Activated T-helper 1 cell treated with Interleukin-2 at 50 U/mL for 16 hours (primary cell): ENCODE data around the gene CNGA1.
"Not testable (repeated sequence)": the region's sequence is repeated elsewhere in the genome, so short reads cannot be mapped to it uniquely, and the experiment has no call there.

Experiments used
- DNase-seq: peaks from one replicate; pipeline ENCODE4 v3.0.0-alpha.2; 2020; ENCODE audit warnings: low read depth

CNGA1 gene

GRCh38 chr4:48030470-48030869 lies 14.0 kb upstream of the CNGA1 start:
- DNase-seq = no peak

DNA sequence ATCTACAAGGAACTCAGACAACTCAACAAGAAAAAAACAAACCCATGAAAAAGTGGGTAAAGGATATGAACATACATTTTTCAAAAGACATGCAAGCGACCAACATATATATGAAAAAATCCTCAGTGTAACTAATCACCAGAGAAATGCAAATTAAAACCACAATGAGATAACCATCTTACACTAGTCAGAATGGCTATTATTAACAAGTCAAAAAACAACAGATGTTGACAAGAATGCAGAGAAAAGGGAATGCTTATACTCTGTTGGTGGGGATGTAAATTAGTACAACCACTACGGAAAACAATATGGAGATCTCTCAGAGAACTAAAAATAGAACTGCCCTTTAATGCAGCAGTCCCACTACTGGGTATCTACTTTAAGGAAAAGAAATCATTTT lies 12.2 kb upstream of the CNGA1 start:
- DNase-seq = no peak

DNA sequence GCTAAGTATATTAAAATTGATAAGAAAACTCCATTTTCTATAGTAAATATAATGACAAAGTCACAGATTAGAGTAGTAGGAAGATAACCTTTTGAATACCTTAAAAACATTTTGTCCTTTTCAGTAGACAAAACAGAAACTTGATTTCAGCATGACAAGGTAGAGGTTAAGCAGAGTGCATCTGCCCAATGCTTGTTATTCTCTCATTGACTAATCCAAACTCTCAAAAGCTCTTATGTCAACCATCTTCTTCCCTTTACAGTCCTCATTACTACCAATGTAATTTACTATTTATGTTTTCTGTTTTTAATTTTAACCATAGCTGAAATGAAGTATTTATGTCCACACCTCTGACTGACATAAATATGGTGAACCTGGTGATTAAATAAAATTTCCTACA lies 11.2 kb upstream of the CNGA1 start:
- no peak for DNase-seq

DNA sequence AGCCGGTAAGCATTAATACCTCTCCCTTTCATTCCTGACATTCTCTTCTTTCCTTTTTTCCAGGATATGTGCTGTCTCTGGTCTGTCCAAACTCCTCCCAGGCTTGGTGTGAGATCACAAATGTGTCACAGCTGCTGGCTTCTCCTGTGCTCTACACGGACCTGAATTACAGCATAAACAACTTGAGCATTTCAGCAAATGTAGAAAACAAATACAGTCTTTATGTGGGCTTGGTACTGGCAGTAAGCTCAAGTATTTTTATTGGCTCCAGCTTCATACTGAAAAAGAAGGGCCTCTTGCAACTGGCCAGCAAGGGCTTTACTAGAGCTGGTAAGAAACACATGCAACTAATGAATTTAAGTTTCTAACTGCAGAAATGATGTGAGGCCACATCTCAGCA lies 8.5 kb upstream of the CNGA1 start:
- DNase-seq = no peak

GRCh38 chr4:48024522-48024921 lies 8.0 kb upstream of the CNGA1 start:
- no peak for DNase-seq

DNA sequence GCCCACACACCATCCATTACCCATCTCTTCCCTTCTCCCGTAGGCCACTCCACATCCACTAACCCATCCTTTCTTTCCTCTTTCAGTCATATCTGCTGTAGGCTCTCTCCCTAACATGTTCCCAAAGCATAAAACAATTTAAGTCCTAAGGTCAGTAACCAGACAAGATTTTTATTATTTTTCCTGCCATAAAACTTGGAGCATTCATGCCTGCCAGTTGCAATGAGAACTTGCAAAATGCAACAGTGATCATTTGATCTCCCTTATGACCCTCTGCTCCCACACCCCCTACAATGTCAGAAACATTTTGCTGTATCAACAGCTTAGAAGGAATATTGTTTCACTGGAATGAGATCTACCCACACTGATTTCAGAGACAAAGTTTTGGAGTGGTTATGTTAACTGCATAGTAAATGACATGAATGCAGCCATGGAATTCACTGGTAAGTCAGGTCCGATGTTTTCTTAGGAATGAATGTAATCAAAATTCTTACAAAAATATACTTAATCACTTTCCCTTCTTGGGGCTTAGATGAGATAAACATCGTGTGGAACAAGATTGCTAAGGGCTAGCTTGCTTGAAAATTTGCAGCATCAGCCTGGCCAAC lies 5.8 kb upstream of the CNGA1 start:
- DNase-seq = no peak

- no peak for DNase-seq
These were observed 4.6 kb upstream of the CNGA1 start for GRCh38 chr4:48021100-48021499.

- no peak for DNase-seq
These were observed 1.6 kb upstream of the CNGA1 start for GRCh38 chr4:48018112-48018511.

DNA sequence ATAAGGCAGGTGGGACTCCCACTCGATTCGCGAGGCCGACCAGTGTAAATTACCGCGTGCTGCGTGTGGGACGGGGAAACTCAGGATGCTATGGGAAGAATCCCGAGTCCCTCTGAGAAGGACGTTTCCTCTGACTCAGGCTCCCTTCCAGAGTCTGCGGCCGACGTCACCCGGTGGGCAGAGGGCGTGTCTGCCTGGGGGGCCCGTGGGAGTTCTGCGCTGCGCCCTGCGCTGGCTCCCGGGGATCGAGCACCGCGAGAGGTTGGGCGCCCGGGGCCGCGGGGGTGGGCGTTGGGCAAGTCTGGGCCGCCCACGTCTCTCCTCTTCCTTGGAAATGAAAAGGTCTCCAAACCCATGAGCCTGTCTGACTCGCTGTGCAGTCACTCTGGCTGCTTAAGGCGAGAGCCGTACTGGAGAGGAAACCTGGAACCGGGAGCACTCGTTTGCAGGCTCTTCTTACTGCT lies 659 bp upstream of the CNGA1 start:
- peak; percentile 8 for DNase-seq

- DNase-seq = no peak
These were observed 803 bp downstream of the CNGA1 start for GRCh38 chr4:48015678-48016077.

DNA sequence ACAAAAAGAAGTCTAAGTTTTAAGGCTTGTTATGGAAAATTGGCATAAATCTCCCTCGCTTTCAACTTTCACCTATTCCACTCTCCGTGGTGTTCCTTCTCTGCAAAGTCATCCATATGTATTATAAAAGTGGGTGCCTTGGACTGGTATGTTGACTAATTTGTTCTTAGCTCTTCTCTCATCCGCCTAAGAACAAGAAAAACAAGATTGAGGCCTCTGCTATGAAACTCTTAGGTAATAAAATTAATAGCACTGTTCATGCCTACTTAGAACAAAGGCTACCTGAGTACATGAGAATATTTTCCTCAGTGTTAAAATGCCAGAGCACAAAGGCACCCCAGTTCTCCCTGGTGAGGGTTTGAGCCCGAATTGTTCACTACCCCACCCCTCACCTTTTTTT lies 1.3 kb downstream of the CNGA1 start:
- DNase-seq = no peak

DNA sequence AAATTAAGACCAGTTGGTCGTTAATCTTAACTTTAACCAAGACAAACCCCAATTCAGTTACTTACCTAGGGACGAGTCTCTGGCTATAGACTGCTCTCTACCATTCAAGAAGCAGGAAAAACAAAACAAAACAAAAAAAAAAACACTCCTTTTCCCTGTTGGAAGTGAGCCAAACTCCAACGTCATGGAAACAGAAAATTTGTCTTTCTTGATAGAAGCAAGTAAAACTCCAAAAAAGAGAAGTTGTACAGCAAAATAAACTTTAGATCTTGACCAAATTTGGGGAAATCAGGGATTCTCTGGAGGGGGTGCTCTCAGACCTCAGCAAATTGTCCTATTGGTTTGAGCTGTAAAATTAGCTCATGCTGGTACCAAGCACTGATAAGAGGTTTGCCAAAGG lies 3.7 kb downstream of the CNGA1 start:
- no peak for DNase-seq

DNA sequence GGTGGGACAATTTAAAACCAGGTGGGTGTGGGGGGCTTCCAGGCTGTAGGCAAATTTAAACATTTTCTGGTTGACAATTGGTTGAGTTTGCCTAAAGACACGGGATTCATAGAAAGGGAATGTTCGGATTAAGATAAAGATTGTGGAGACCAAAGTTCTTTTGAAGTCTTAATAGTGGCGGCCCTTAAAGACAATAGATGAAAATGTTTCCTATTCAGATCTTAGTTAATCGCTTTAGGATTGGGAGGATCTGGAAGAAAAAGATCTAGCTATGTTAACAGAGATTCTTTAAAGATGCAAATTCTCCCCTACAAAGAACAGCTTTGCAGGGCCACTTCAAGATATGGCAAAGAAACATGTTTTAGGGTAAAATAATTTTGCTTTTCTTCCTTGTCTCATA lies 4.8 kb downstream of the CNGA1 start:
- DNase-seq = no peak

DNA sequence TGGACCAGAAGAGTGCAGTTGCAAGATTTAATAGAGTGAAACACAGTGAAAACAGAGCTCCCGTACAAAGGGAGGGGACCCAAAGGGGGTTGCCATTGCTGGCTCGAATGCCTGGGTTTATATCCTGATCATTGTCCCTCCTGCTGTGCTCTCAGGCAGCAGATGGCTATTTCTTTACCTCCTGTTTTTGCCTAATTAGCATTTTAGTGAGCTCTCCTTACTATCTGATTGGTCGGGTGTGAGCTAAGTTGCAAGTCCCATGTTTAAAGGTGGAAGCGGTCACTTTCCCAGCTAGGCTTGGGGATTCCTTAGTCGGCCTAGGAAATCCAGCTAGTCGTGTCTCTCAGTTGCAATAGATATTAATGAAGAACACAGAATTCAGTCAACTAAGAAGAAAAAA lies 5.6 kb downstream of the CNGA1 start:
- DNase-seq = not testable (repeated sequence)

DNA sequence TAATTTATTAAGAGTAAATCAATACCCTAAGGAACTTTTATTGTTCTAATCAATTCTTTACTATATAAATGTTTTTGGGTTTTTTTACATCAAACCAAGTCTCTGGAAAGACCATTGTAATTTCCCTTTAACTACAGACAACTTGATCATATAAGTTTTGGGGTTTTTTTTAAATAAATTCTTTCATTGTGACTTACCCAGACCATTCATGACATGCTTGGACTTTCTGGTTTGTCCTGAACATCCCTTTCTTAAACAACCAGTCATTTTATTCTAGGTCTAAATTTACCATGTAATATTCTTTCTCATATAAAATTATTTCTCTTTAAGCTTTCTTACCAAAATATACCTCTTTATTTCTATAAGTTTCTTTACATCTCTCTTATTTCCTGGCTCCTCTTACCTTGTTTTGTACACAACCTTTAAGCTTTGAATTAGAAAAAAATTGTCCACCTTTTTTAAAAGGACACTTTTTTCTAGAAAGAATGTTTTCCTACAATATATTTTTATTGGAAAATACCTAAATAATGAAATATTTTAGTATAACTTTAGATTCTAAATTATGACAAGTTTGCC lies 8.4 kb downstream of the CNGA1 start:
- DNase-seq = no peak

DNA sequence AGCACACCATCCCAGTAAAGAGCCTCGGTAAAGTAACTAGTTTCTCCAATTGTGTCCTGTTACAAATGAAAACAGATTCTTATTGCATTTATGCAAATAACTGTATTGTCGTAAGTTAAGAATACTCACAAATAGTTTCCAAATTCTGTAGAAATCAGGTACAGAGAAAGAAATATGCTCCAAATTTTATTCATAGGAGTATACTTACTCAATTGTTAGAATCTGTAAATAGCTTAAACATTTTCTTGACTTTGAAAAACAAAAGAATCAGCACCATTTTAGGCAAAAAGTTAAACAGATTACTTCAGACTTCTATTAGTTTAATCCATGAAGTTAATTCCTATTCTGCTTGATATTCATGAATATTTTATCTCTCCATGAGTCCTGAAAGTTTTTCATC lies 10.7 kb downstream of the CNGA1 start:
- DNase-seq = no peak

- not testable (repeated sequence) for DNase-seq
These were observed 12.9 kb downstream of the CNGA1 start for GRCh38 chr4:48003568-48003967.

GRCh38 chr4:48002267-48002666 lies 14.2 kb downstream of the CNGA1 start:
- no peak for DNase-seq

- DNase-seq = no peak
These were observed 20.5 kb downstream of the CNGA1 start for GRCh38 chr4:47996021-47996420.

DNA sequence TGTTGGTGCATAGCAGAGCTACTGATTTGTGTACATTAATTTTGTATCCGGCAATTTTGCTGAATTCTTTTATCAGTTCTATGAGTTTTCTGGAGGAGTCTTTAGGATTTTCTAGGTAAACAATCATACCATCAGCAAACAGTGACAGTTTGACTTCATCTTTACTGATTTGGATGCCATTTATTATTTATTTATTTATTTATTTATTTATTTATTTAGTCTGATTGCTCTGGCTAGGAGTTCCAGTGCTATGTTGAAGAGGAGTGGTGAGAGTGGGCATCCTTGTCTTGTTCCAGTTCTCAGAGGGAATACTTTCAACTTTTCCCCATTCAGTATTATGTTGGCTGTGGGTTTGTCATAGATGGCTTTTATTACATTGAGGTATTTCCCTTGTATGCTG lies 24.0 kb downstream of the CNGA1 start:
- not testable (repeated sequence) for DNase-seq

GRCh38 chr4:47990145-47990544 lies 26.3 kb downstream of the CNGA1 start:
- no peak for DNase-seq

GRCh38 chr4:47974566-47974965 lies 41.9 kb downstream of the CNGA1 start:
- DNase-seq = no peak

- DNase-seq = no peak
These were observed 43.8 kb downstream of the CNGA1 start for GRCh38 chr4:47972721-47973120.

GRCh38 chr4:47972181-47972580 lies 44.3 kb downstream of the CNGA1 start:
- DNase-seq = no peak
